Measurements from ENCODE around the gene LILRB3. TPM values are rescaled to one million over a fixed set of nuclear protein-coding genes. Genes with fewer than 3 reads are reported as not detected.

LILRB3 gene
- total and polyA plus RNA-seq, 4 donors = 0.59 to 5.1 (median 1.3) TPM

DNA sequence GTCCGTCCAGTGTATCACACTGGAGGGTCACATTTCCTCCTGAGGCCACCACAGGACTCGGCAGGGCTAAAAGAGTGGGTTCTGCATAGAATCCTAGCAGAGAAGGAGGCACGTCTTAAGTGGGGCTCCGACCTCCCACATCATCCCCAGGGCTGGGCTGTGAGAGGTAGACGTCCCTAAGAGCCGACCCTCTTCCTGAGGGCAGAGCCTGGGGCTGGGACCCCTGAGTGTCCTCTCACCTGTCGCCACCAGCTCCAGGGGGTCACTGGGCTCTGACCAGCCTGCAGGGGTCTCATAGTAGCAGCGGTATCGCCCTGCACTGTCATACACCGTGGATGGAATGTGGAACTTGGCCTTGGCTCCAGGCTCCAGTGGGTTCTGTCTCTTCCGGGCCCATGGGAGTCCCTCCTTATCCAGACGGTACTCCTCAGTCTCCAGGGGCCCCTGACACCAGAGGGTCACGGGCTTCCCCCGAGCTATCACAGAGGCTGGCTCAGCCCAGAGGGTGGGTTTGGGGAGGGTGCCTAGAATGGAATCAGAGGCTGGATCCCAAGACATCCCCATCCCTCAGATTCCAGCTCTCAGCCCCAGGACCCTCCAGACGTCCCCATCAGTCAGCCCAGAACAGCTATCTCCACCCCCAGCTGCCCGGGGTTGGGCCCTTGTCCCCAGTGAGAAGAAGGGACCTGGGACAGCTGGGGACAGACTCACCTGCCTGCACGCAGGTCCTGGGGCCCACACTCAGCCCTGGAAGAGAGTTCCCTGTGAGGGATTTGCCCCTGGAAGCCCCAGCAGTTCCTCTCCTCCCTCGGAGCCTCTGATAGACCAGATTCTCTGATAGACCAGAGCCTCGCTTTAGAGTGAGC, 33.7 kb upstream of the LILRB3 start:
- Histone ChIP-seq H3K9me3 (ENCODE audit: control insufficient read depth, insufficient read depth, low read length) (no peaks in the 10 kb centered on the region), H3K4me3 (ENCODE audit: low read depth, low read length) (no peak overlapping the region), H3K27ac (ENCODE audit: low read depth, low read length) (no peak overlapping the region), H3K36me3 (ENCODE audit: control insufficient read depth, insufficient read depth, low read length) (no peaks in the 10 kb centered on the region), H3K4me1 (ENCODE audit: control insufficient read depth, insufficient read depth, low read length) (no peaks in the 10 kb centered on the region), H3K27me3 (ENCODE audit: control insufficient read depth, insufficient read depth, low read length) (peaks cover 2% of the 10 kb centered on the region)
- 80% methylated on average over 9 of the region's 19 CpGs for WGBS (ENCODE audit: insufficient coverage)
- DNase-seq (ENCODE audit: low read depth in 4 of 6, low spot score in 6 of 6) = no peak

DNA sequence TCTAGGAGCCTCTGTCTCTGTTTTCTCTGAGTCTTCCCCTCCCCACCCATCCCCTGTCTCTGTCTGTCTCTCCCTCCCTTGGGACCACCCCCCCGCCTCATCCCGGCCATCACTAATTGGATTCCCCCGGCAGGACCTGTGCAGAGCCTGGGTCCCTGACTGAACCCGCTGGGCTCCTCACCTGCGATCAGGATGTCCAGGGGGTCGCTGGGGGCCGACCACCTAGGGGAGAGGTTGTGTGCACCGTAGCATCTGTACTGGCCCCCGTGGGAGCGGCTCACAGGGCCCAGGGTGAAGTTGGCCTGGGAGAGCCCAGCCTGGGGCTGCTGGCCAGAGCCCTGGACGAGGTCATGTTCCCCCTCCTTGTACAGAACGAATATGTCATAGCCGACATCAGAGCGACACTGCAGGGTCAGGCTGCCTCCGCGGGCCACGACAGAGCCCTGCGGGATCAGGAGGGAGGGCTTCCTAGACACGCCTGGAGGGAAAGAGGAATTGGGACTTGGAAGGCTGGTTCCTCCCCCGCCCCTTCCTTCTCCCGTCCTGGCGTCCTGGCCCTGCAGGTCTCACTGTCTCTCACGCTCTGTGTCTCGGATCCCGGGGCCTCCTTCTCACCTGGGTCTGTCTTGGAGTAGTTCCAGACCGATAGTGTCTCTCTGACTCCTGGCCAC, 32.4 kb upstream of the LILRB3 start:
- Histone ChIP-seq H3K27ac (ENCODE audit: low read depth, low read length) (no peak overlapping the region), H3K9me3 (ENCODE audit: control insufficient read depth, insufficient read depth, low read length) (no peaks in the 10 kb centered on the region), H3K4me3 (ENCODE audit: low read depth, low read length) (no peak overlapping the region), H3K36me3 (ENCODE audit: control insufficient read depth, insufficient read depth, low read length) (no peaks in the 10 kb centered on the region), H3K27me3 (ENCODE audit: control insufficient read depth, insufficient read depth, low read length) (peaks cover 2% of the 10 kb centered on the region), H3K4me1 (ENCODE audit: control insufficient read depth, insufficient read depth, low read length) (no peaks in the 10 kb centered on the region)
- 66% methylated on average over 21 of the region's 26 CpGs for WGBS (ENCODE audit: insufficient coverage)
- DNase-seq (ENCODE audit: low read depth in 4 of 6, low spot score in 6 of 6) = no peak

DNA sequence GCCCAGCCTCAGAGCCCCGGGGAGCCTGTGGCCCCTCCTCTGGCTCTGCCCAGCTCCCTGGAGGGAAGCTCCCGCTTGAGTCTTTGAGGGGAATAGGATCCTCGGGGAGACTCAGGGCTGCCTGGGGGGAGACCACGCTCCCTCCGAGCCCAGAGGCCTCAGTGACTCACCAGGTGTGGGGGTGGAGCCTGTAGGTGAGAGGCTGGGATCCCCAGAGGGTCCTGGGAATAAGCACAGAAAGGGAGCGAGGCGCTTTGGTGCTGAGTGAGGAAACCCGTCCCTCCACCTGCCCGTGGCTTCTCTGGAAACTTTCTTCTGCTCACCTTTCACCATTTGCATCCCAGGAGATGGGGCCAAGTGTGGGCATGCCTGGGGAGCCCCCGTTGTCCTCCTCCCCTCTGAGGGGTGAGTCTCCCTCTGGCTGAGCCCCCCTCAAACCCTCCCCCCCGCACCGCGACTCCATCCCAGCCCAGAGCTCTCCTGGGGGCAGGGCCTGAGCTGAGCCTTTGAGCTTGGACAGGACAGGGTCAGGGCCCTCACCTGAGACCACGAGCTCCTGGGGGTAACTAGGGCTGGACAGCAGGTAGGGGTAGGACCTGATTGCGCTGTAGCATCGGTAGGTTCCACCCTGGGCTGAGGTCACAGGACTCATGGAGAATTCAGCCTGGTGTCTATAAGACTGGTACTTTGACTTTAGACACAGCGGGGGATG, 31.5 kb upstream of the LILRB3 start:
- peaks cover 2% of the 10 kb centered on the region for H3K27me3 ChIP-seq (ENCODE audit: control insufficient read depth, insufficient read depth, low read length)
- DNase-seq (ENCODE audit: low read depth in 4 of 6, low spot score in 6 of 6) = no peak
- H3K4me1 ChIP-seq (ENCODE audit: control insufficient read depth, insufficient read depth, low read length) = no peaks in the 10 kb centered on the region
- WGBS (ENCODE audit: insufficient coverage) = 64% methylated on average over 10 of the region's 17 CpGs
- H3K36me3 ChIP-seq (ENCODE audit: control insufficient read depth, insufficient read depth, low read length) = no peaks in the 10 kb centered on the region
- no peaks in the 10 kb centered on the region for H3K9me3 ChIP-seq (ENCODE audit: control insufficient read depth, insufficient read depth, low read length)
- no peak overlapping the region for H3K27ac ChIP-seq (ENCODE audit: low read depth, low read length)
- no peak overlapping the region for H3K4me3 ChIP-seq (ENCODE audit: low read depth, low read length)

DNA sequence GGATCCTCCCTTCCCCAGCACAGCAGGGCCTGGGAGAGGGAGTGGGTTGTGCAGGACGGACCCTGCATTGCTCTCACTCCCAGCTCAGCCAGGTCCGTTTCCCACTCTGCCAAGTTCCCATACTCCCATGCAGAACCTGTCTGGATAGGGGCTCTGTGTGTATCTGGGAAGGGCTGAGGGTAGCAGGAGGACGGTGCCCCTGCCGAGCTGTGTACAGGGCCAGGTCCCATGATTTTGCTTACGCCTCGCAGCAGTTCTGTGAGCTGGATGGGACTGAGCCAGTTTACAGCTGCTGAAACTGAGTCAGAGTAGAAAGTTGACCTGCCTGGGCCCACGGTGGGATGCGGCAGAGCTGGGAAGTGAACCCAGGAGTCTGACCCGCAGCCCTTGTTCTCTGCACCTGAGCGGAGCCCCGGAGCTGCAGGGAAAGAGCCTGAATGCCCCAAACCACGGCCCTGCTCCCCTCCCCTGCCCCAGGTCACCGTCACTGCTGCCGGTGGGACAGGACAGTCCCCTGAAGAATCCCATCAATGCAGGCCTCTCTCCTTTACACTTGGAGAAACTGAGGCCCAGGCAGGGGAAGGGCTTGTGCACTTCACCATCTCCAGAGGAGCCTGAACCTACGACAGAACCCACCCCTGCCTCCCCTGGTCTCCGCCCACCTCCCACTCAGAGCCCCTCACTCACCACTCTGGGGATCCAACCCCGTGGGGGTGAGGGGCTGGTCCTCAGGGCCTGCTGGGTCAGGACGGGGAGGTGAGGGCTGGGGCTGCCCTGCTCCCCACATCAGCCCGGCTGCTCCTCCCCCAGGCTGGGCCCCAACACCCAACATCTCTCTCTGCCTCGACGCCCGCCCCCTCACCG, 30.8 kb upstream of the LILRB3 start:
- Histone ChIP-seq H3K27ac (ENCODE audit: low read depth, low read length) (no peak overlapping the region), H3K9me3 (ENCODE audit: control insufficient read depth, insufficient read depth, low read length) (no peaks in the 10 kb centered on the region), H3K4me3 (ENCODE audit: low read depth, low read length) (no peak overlapping the region), H3K27me3 (ENCODE audit: control insufficient read depth, insufficient read depth, low read length) (peaks cover 2% of the 10 kb centered on the region), H3K4me1 (ENCODE audit: control insufficient read depth, insufficient read depth, low read length) (no peaks in the 10 kb centered on the region), H3K36me3 (ENCODE audit: control insufficient read depth, insufficient read depth, low read length) (no peaks in the 10 kb centered on the region)
- 75% methylated on average over 13 of the region's 23 CpGs for WGBS (ENCODE audit: insufficient coverage)
- no peak for DNase-seq (ENCODE audit: low read depth in 4 of 6, low spot score in 6 of 6)

DNA sequence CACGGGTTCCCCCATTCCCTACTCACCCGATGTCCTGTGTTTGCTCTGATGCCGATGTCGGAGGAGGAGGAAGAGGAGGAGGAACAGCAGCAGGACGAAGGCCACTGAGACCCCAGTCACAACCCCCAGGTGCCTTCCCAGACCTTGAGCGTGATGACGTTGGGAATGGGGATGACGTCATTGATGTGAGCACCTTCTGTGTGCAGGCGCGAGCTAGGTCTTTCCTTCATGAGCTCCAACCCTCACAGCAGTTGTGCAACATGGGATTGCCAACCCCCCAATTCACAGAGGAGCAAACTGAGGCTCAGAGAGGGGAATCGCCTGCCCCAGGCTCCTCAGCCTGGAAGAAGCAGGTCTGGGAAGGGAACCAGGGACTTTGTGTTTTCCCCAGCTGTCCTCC, 30.0 kb upstream of the LILRB3 start:
- Histone ChIP-seq H3K9me3 (ENCODE audit: control insufficient read depth, insufficient read depth, low read length) (no peaks in the 10 kb centered on the region), H3K27ac (ENCODE audit: low read depth, low read length) (no peak overlapping the region), H3K4me1 (ENCODE audit: control insufficient read depth, insufficient read depth, low read length) (no peaks in the 10 kb centered on the region), H3K27me3 (ENCODE audit: control insufficient read depth, insufficient read depth, low read length) (peaks cover 2% of the 10 kb centered on the region), H3K36me3 (ENCODE audit: control insufficient read depth, insufficient read depth, low read length) (no peaks in the 10 kb centered on the region), H3K4me3 (ENCODE audit: low read depth, low read length) (no peak overlapping the region)
- WGBS (ENCODE audit: insufficient coverage) = 91% methylated on average over 4 of the region's 11 CpGs
- no peak for DNase-seq (ENCODE audit: low read depth in 4 of 6, low spot score in 6 of 6)

DNA sequence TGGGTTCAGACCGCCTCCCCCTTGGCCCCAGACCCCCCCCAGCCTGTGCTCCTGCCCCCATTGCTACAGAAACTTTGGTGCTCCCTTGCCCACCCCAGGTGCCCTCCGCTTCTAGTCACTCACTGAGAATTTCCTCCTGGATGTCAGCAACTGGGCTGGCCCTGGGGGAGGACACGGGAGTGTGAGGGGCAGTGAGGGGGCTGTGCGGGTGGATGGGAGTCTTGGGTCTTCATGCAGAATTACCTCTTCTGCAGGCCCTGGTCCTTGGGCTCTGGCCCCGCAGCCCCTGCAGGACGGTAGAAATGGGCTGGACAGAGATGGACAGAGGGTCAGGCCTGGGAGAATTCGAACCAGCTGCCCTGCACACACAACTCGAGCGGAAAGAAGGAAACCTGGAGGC, 29.4 kb upstream of the LILRB3 start:
- no peak for DNase-seq (ENCODE audit: low read depth in 4 of 6, low spot score in 6 of 6)
- Histone ChIP-seq H3K9me3 (ENCODE audit: control insufficient read depth, insufficient read depth, low read length) (no peaks in the 10 kb centered on the region), H3K27ac (ENCODE audit: low read depth, low read length) (no peak overlapping the region), H3K36me3 (ENCODE audit: control insufficient read depth, insufficient read depth, low read length) (no peaks in the 10 kb centered on the region), H3K27me3 (ENCODE audit: control insufficient read depth, insufficient read depth, low read length) (peaks cover 2% of the 10 kb centered on the region), H3K4me1 (ENCODE audit: control insufficient read depth, insufficient read depth, low read length) (no peaks in the 10 kb centered on the region), H3K4me3 (ENCODE audit: low read depth, low read length) (no peak overlapping the region)
- 63% methylated on average over 8 of the region's 9 CpGs for WGBS (ENCODE audit: insufficient coverage)

DNA sequence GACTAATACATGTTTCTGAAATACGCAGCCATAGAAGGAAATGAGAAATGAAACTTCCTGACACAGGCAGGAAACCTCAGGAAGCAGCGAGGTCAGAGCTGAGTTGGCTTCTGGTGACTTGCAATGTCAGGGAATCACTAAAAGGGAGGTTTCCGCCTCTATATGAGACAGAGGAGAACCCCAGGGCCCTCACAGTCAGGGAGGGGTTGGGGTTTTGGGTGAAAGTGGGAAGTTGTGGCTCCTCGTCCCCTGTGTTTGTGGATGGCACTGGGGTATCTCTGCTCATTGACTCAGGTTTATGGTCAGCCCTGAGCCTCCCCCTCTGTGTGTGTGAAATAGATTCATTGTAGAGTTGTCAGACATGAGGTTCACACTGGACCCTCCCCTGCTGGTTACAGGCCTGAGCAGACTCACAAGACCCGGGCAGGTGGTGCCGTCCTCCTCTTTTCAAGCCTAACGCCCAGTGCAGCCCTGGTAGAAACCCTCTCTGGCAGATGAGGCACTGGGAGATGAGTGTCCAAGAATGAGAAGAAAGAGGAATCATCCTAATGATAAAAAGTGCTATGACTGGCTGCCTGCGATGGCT, 25.3 kb upstream of the LILRB3 start:
- Histone ChIP-seq H3K4me1 (ENCODE audit: control insufficient read depth, insufficient read depth, low read length) (no peaks in the 10 kb centered on the region), H3K9me3 (ENCODE audit: control insufficient read depth, insufficient read depth, low read length) (no peaks in the 10 kb centered on the region), H3K4me3 (ENCODE audit: low read depth, low read length) (no peak overlapping the region), H3K27ac (ENCODE audit: low read depth, low read length) (no peak overlapping the region), H3K27me3 (ENCODE audit: control insufficient read depth, insufficient read depth, low read length) (no peaks in the 10 kb centered on the region), H3K36me3 (ENCODE audit: control insufficient read depth, insufficient read depth, low read length) (no peaks in the 10 kb centered on the region)
- 73% methylated on average over 7 of the region's 8 CpGs for WGBS (ENCODE audit: insufficient coverage)
- DNase-seq (ENCODE audit: low read depth in 4 of 6, low spot score in 6 of 6) = peak in 1 of 6 donors; percentile 13

DNA sequence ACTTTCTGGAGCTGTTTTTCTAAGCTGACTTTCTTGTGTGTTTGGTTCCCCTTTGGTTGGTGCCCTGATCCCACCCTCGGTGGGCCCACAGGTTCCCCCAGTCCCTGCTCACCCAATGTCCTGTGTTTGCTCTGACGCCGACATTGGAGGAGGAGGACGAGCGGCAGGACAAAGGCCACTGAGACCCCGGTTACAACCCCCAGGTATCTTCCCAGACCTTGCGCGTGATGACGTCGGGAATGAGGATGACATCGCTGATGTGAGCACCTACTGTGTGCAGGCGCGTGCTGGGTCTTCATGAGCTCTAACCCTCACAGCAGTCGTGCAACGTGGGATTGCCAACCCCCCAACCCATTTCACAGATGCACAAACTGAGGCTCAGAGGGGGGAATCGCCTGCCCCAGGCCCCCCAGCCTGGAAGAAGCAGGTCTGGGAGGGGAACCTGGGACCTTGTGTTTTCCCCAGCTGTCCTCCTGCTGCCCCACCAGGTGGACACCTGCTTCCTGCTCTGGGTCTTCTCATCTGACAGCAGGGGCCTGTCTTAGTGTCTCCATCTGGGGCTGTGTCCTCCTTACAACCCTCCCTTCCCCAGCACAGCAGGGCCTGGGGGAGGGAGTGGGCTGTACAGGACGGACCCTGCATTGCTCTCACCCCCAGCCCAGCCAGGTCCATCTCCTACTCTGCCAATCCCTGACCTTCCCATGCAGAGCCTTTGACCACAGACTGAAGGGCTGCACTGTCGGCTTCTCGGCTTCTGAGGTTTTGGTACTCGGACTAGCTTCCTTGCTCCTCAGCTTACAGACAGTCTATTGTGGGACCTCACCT, 24.5 kb upstream of the LILRB3 start:
- Histone ChIP-seq H3K4me1 (ENCODE audit: control insufficient read depth, insufficient read depth, low read length) (no peaks in the 10 kb centered on the region), H3K4me3 (ENCODE audit: low read depth, low read length) (no peak overlapping the region), H3K36me3 (ENCODE audit: control insufficient read depth, insufficient read depth, low read length) (no peaks in the 10 kb centered on the region), H3K27me3 (ENCODE audit: control insufficient read depth, insufficient read depth, low read length) (no peaks in the 10 kb centered on the region), H3K27ac (ENCODE audit: low read depth, low read length) (no peak overlapping the region), H3K9me3 (ENCODE audit: control insufficient read depth, insufficient read depth, low read length) (no peaks in the 10 kb centered on the region)
- WGBS (ENCODE audit: insufficient coverage) = 80% methylated on average over 17 of the region's 20 CpGs
- no peak for DNase-seq (ENCODE audit: low read depth in 4 of 6, low spot score in 6 of 6)

All from spinal cord (tissue), 10 donors.